ENCODE data around the gene PRKAR1B. TPM values are rescaled to one million over a fixed set of nuclear protein-coding genes. Genes with fewer than 3 reads are reported as not detected.

The PRKAR1B gene
- total RNA-seq, 1 donor from 2014 or later: 14.7 TPM

DNA sequence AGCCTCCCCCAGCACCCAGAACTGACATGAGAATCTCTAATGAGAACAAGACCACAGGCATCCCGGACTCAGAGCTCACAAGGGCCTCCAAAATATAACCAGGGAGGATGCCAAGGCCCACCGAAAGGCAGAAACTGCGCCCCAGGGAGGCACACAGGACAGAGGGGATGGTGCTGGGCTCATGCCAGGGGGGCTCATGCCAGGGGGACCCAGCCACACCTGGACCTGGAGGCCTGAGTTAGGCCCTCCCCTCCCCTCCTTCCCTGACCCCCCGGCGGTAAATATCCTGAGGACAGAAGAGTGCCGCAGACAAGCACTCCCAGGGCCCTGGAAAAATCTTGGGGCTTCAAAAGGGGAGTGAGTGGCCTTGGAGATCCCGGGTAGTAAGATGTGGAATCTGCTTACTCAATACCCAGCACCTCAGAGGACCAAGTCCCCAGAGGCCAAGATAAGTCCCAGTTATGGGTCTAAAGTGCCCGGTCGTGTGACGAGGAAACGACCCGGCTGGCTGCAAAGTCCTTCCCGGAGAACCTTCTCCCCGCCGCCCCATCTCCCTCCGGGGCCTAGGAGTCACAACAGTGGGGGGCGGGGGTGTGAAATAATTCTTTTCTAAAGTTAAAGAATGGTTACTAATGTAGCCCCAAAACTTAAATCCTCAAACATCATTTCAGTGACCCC lies 219.3 kb downstream of the PRKAR1B start:
- H3K9me3 Mint-ChIP-seq (ENCODE audit: unreplicated experiment): no peaks in the 10 kb centered on the region
- Histone ChIP-seq H4K20me1 (ENCODE audit: insufficient read depth, low read length) (peaks cover 83% of the 10 kb centered on the region), H3K27me3 (ENCODE audit: insufficient read depth, low read length) (no peaks in the 10 kb centered on the region), H3K9me3 (ENCODE audit: insufficient read depth, low read depth, low read length) (no peaks in the 10 kb centered on the region), H3K4me3 (ENCODE audit: insufficient read depth, low read depth, low read length) (no peak overlapping the region), H2AFZ (ENCODE audit: low read depth, low read length) (no peak overlapping the region), H3K4me1 (ENCODE audit: insufficient read depth, low read length) (peaks cover 3% of the 10 kb centered on the region), H3K36me3 (ENCODE audit: insufficient read depth, low read length) (no peaks in the 10 kb centered on the region), H3K9ac (ENCODE audit: low read length) (no peak overlapping the region), H3K4me2 (ENCODE audit: low read length) (no peak overlapping the region), H3K27ac (ENCODE audit: low read depth, low read length) (no peak overlapping the region), H3K79me2 (ENCODE audit: insufficient read depth, low read length) (peaks cover 66% of the 10 kb centered on the region)
- peaks cover 15% of the 10 kb centered on the region for H3K36me3 Mint-ChIP-seq (ENCODE audit: low read depth, unreplicated experiment)
- no peaks in the 10 kb centered on the region for H3K27me3 Mint-ChIP-seq (ENCODE audit: low read depth, unreplicated experiment)
- H3K4me1 Mint-ChIP-seq (ENCODE audit: low read depth, unreplicated experiment): peaks cover 3% of the 10 kb centered on the region
- DNase-seq (ENCODE audit: low read depth): no peak
- no peak for FAIRE-seq
- no peak overlapping the region for H3K27ac Mint-ChIP-seq (ENCODE audit: unreplicated experiment)
- no peak overlapping the region for H3K4me3 Mint-ChIP-seq (ENCODE audit: unreplicated experiment)
- TF ChIP-seq, protein P1, sequence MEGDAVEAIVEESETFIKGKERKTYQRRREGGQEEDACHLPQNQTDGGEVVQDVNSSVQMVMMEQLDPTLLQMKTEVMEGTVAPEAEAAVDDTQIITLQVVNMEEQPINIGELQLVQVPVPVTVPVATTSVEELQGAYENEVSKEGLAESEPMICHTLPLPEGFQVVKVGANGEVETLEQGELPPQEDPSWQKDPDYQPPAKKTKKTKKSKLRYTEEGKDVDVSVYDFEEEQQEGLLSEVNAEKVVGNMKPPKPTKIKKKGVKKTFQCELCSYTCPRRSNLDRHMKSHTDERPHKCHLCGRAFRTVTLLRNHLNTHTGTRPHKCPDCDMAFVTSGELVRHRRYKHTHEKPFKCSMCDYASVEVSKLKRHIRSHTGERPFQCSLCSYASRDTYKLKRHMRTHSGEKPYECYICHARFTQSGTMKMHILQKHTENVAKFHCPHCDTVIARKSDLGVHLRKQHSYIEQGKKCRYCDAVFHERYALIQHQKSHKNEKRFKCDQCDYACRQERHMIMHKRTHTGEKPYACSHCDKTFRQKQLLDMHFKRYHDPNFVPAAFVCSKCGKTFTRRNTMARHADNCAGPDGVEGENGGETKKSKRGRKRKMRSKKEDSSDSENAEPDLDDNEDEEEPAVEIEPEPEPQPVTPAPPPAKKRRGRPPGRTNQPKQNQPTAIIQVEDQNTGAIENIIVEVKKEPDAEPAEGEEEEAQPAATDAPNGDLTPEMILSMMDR (IDR thresholded peaks at IDR 0.05; ENCODE audit: insufficient read depth, low read depth, low read length): no peak
- no peak for TF ChIP-seq EZH2 (IDR thresholded peaks at IDR 0.05; ENCODE audit: insufficient read depth, low read length)

DNA sequence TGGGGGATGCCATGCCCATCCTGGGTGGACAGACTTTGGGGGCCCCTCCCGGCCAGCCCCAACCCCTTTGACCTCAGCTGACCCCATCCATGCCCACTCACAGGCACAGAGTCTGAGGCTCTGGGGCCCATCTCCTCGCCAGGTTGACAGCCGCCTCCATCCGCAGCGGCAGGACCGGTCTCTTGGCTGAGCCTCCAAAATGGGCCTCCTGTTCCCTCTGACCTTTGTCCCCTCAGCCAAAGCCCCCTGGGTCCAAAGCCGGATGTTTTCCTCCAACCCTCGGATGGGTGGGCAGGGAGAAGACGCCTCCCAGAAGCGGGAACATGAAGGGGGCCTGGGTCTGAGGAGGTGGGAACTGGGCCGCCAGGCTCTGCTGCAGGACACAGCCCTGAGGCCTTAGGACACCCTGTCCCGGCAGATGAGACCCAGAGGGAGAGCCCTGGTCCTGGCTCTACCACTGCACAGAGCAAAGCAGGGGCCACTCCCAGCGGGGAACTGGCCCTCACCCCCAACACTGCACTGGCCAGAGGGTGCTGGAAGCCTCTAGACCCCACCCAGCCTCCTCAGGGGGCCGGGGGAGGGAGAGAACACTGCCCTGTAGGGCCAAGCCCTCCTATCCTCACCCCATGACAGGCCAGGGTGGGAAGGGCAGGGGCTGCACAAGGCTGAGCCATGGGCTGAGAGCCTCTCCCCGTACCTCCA lies 220.0 kb downstream of the PRKAR1B start:
- H3K27me3 ChIP-seq (ENCODE audit: insufficient read depth, low read length): no peaks in the 10 kb centered on the region
- H3K4me1 ChIP-seq (ENCODE audit: insufficient read depth, low read length): no peaks in the 10 kb centered on the region
- Mint-ChIP-seq H3K27ac (ENCODE audit: unreplicated experiment) (no peak overlapping the region), H3K9me3 (ENCODE audit: unreplicated experiment) (no peaks in the 10 kb centered on the region), H3K4me3 (ENCODE audit: unreplicated experiment) (no peak overlapping the region), H3K27me3 (ENCODE audit: low read depth, unreplicated experiment) (no peaks in the 10 kb centered on the region), H3K36me3 (ENCODE audit: low read depth, unreplicated experiment) (peaks cover 15% of the 10 kb centered on the region), H3K4me1 (ENCODE audit: low read depth, unreplicated experiment) (peaks cover 3% of the 10 kb centered on the region)
- no peak for FAIRE-seq
- H3K9ac ChIP-seq (ENCODE audit: low read length): no peak overlapping the region
- H3K4me2 ChIP-seq (ENCODE audit: low read length): no peak overlapping the region
- peaks cover 82% of the 10 kb centered on the region for H4K20me1 ChIP-seq (ENCODE audit: insufficient read depth, low read length)
- H3K4me3 ChIP-seq (ENCODE audit: insufficient read depth, low read depth, low read length): no peak overlapping the region
- H3K9me3 ChIP-seq (ENCODE audit: insufficient read depth, low read depth, low read length): no peaks in the 10 kb centered on the region
- no peak for DNase-seq (ENCODE audit: low read depth)
- H2AFZ ChIP-seq (ENCODE audit: low read depth, low read length): no peak overlapping the region
- H3K27ac ChIP-seq (ENCODE audit: low read depth, low read length): no peak overlapping the region
- no peaks in the 10 kb centered on the region for H3K36me3 ChIP-seq (ENCODE audit: insufficient read depth, low read length)
- H3K79me2 ChIP-seq (ENCODE audit: insufficient read depth, low read length): peaks cover 60% of the 10 kb centered on the region
- TF ChIP-seq EZH2 (IDR thresholded peaks at IDR 0.05; ENCODE audit: insufficient read depth, low read length): no peak
- TF ChIP-seq, protein P1 (IDR thresholded peaks at IDR 0.05; ENCODE audit: insufficient read depth, low read depth, low read length): no peak

DNA sequence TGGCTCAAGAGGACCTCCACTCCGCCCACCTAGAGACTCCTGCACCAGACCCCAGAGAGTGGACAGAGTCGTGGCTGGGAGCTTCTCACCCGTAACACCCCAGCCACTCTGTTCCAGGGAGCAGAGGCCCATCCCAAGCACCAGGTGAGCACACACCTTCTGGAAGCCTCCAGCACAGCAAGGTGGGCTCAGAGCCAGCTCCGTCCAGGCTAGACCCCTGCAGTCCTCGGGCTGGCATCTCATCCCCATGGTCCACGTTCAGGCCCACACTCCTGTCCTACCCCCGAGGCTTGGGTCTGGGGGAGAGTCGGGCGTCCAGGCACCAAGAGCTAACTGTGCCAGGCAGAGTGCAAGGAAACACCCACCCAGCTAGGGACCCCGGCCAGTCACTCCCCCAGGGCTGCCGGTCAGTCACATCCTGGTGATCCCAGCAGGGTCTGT lies 220.7 kb downstream of the PRKAR1B start:
- Mint-ChIP-seq H3K4me1 (ENCODE audit: low read depth, unreplicated experiment) (peaks cover 3% of the 10 kb centered on the region), H3K27me3 (ENCODE audit: low read depth, unreplicated experiment) (no peaks in the 10 kb centered on the region), H3K9me3 (ENCODE audit: unreplicated experiment) (no peaks in the 10 kb centered on the region), H3K27ac (ENCODE audit: unreplicated experiment) (no peak overlapping the region), H3K4me3 (ENCODE audit: unreplicated experiment) (no peak overlapping the region), H3K36me3 (ENCODE audit: low read depth, unreplicated experiment) (peaks cover 15% of the 10 kb centered on the region)
- H3K27ac ChIP-seq (ENCODE audit: low read depth, low read length): no peak overlapping the region
- DNase-seq (ENCODE audit: low read depth) (no peak), FAIRE-seq (no peak)
- H2AFZ ChIP-seq (ENCODE audit: low read depth, low read length): no peak overlapping the region
- no peak overlapping the region for H3K4me2 ChIP-seq (ENCODE audit: low read length)
- no peak overlapping the region for H3K4me3 ChIP-seq (ENCODE audit: insufficient read depth, low read depth, low read length)
- no peaks in the 10 kb centered on the region for H3K4me1 ChIP-seq (ENCODE audit: insufficient read depth, low read length)
- TF ChIP-seq EZH2 (IDR thresholded peaks at IDR 0.05; ENCODE audit: insufficient read depth, low read length): no peak
- TF ChIP-seq, protein P1 (IDR thresholded peaks at IDR 0.05; ENCODE audit: insufficient read depth, low read depth, low read length): no peak
- H3K79me2 ChIP-seq (ENCODE audit: insufficient read depth, low read length): peaks cover 53% of the 10 kb centered on the region
- no peaks in the 10 kb centered on the region for H3K27me3 ChIP-seq (ENCODE audit: insufficient read depth, low read length)
- H3K9ac ChIP-seq (ENCODE audit: low read length): no peak overlapping the region
- H4K20me1 ChIP-seq (ENCODE audit: insufficient read depth, low read length): peaks cover 81% of the 10 kb centered on the region
- no peaks in the 10 kb centered on the region for H3K9me3 ChIP-seq (ENCODE audit: insufficient read depth, low read depth, low read length)
- peaks cover under 1% of the 10 kb centered on the region for H3K36me3 ChIP-seq (ENCODE audit: insufficient read depth, low read length)

Measured in astrocyte (in vitro differentiated cells and primary cell).